NB4 (cell line): Measurements from ENCODE around the gene P4HB.

ENCODE experiments used
- DNase-seq: peaks from one replicate; pipeline ENCODE4 v3.0.0; 2010; ENCODE audit warnings: low read depth
- H3K4me3 ChIP-seq: one replicate; pipeline ENCODE4 v1.5.1; 2011; ENCODE audit warnings: mild to moderate bottlenecking, low read depth, low read length, moderate library complexity
- CTCF ChIP-seq: IDR thresholded peaks from one replicate; pipeline ENCODE4 v1.5.1; 2012; ENCODE audit warnings: low read depth, low read length
- MAX ChIP-seq: IDR thresholded peaks from 2 replicates; pipeline ENCODE4 v1.6.1; 2011; ENCODE audit warnings: low read depth, low read length
- MYC ChIP-seq: IDR thresholded peaks from 2 replicates; pipeline ENCODE4 v1.6.1; 2011; ENCODE audit warnings: low read depth, low read length
- POLR2A ChIP-seq: IDR thresholded peaks from 2 replicates; pipeline ENCODE4 v1.6.1; 2011; ENCODE audit warnings: mild to moderate bottlenecking; ENCODE audit not compliant: insufficient read length; ENCODE audit errors: extremely low read depth

Gene P4HB

GRCh38 chr17:81867170-81867990 lies 7.0 kb upstream of the P4HB start:
- H3K4me3 ChIP-seq = no peak overlapping the region
- TF ChIP-seq CTCF = no peak
- no peak for TF ChIP-seq MAX
- TF ChIP-seq POLR2A = peak; percentile 38
- TF ChIP-seq MYC = no peak
- peak; percentile 59 for DNase-seq

- TF ChIP-seq POLR2A (peak; percentile 16), MYC (no peak)
- H3K4me3 ChIP-seq = no peak overlapping the region
- DNase-seq = no peak
Measured at GRCh38 chr17:81866440-81867169, 6.3 kb upstream of the P4HB start.

- TF ChIP-seq POLR2A (no peak), CTCF (no peak), MYC (no peak), MAX (no peak)
Measured at GRCh38 chr17:81865733-81866439, 5.6 kb upstream of the P4HB start.

GRCh38 chr17:81865358-81865732 lies 5.0 kb upstream of the P4HB start:
- no peak overlapping the region for H3K4me3 ChIP-seq
- DNase-seq = no peak
- no peak for TF ChIP-seq CTCF
- no peak for TF ChIP-seq MYC
- no peak for TF ChIP-seq POLR2A
- no peak for TF ChIP-seq MAX

More at GRCh38 chr17:81865733-81866439, 5.6 kb upstream of the P4HB start:
- DNase-seq = peak; percentile 35
- no peak overlapping the region for H3K4me3 ChIP-seq

GRCh38 chr17:81863833-81864768 lies 3.8 kb upstream of the P4HB start:
- no peak for DNase-seq
- no peak for TF ChIP-seq MYC
- TF ChIP-seq POLR2A = no peak
- no peak for TF ChIP-seq CTCF
- no peak for TF ChIP-seq MAX
- H3K4me3 ChIP-seq = no peak overlapping the region
